Renal cortical epithelial cell (primary cell): ENCODE data around the gene PCCA. TPM values are rescaled to one million over a fixed set of nuclear protein-coding genes. Genes with fewer than 3 reads are reported as not detected.
A peak's percentile ranks its signal among the peaks of the same experiment; 100 is the strongest.

Experiments
- DNase-seq: peaks from one replicate; pipeline ENCODE4 v3.0.0-alpha.2; 2011; ENCODE audit warnings: low read depth
- total RNA-seq: library from RNA; depleted of rRNA; stranded (reverse); fragments of >200 nt; gene quantifications from 2 replicates; pipeline ENCODE4 v1.2.3, GENCODE V29; 2014

Gene PCCA
- total RNA-seq, 1 donor from 2014 or later: 72.8 TPM

DNA sequence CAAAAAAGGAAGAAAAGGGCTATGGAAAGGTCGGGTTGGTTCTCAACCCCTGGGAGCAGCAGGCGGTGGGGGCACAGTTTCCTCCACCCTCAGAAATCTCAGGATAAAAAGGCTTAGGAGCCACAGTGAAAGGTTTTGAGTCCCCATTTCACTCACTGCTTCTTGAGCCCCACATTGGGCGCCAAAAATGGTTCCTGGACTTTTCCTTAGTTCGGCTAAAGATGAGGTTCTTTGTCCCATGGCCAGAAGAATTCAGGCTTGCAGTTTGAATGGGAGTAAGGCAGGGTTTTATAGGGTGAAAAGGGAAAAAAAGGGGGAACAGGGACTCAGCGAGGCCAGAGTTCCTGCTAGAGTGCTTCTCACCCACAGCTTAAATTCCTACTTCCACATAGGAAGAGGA is 320.2 kb downstream of the PCCA start:
- DNase-seq: no peak

DNA sequence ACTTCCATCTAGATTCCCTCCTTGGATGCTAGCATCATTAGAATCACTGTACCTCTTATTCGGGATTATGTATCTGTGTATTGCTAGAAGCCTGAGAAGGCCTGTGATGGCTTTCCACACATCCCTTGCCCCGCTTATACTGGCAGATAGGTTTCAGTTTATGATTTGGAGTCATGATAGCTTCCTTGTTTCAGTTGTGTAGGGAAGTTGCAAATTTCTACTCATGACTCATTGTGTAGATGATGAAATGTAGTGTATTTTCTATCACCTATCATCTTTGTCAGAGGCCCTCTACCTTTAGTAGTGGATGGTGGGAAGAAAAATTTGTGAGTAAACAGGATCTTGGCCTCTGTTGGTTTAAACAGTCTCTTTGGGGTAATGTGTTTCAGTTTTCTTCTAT is 334.5 kb downstream of the PCCA start:
- peak; percentile 67 for DNase-seq

DNA sequence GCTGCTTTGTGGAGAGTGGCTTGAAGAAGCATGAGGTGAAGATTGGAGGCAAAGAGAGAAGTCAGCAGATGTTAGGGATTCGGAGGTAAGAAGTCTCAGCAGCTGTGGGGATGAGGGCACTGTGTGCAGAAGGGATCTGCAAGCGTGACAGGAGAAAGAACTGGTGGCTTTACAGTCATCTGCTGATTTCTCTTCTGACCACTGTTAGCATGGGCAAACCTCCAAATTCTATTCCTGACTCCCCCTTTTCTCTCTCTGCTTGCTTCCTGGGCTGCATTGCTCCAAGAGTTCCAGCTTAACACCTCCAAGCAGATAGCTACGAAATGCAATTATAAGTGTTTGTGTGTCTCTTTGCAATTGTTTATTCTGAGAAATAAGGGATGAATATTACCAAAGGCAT is 340.1 kb downstream of the PCCA start:
- no peak for DNase-seq

DNA sequence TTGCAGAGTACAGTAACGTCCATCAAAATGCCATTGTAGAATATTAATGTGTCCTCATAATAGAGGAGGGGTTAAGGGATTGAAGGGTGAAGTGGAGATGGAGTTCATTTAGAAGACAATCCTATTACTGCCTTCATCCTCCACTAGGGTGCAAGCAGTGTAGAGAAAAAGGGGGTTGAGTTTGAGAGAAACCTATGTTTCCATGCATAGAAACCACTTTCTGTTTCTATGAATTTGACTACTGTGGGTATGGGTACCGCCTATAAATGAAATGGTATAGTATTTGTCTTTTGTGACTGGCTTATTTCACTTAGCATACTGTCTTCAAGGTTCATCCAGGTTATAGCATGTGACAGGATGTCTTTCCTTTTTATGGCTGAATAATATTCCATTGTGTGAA is 343.7 kb downstream of the PCCA start:
- no peak for DNase-seq

DNA sequence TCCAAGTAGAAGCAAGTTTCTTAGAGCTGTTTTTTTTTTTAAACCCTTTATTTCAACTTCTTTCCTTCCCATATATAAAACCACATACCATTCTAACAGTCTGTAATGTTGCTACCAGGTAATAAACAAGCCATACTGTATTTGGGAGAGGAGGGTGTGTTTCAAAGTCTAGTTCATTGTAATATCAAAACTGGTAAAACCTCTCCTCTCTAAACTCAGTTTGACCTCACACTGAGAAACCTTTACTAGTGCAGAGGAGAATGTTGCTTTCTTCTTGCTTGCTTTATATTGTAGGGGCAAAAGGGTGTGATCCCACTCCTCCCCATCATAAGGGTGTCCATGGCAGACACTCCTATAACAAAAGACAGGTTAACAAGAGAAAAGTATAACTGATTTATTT is 344.6 kb downstream of the PCCA start:
- no peak for DNase-seq

DNA sequence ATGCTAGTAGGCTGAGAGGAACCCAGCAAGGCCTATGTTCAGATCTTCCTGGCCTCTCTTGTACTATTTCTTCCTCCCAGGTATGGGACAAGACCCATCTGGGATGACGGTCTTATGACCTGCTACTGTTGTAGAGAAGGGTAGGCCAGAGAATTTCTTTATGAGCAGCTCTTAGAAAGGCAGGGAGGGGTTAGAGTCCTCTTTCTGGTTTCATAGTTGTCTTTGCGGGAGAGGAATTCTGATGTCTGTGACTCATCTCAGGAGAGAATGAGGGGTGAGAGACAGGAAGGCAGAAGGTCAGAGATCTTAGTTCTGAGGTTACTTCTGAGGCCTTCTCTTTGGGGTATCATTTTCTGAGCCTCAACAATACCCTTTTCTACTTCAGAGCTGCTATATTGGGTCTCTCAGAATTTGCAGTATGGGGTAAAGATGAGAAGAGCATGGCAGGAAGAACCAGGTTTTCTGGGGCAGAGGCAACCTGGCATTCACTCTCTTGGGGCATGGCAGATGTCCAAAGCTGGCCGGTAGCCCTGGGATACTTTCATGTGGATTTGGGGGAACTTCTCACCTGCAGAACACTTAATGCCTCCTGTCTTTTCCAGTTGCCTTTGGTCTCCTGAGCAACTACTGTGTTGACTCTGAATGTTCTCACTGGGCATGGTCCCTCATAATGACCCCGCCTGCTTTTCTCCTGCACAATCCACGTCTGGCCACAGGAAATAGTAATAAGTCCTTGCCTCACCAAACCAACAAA is 345.3 kb downstream of the PCCA start:
- DNase-seq: peak; percentile 85

DNA sequence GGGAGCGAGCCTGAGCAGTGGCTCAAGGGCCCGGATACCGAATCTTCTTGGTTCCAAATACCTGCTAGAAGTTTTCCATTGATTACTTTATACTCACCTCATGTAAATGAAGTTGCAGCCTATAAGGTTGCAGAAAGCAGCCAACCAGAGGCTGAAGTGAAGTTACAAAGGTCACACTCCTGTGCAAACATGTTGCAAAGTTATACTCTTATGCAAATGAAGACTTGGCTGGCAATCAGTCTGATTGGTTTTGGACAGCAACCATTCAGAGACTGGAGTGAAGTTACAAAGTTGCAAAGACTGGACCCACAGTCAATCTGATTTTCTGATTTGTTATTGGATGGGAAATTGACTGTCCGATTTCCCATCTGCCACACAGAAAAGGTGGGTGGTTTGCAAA is 347.2 kb downstream of the PCCA start:
- DNase-seq: no peak

DNA sequence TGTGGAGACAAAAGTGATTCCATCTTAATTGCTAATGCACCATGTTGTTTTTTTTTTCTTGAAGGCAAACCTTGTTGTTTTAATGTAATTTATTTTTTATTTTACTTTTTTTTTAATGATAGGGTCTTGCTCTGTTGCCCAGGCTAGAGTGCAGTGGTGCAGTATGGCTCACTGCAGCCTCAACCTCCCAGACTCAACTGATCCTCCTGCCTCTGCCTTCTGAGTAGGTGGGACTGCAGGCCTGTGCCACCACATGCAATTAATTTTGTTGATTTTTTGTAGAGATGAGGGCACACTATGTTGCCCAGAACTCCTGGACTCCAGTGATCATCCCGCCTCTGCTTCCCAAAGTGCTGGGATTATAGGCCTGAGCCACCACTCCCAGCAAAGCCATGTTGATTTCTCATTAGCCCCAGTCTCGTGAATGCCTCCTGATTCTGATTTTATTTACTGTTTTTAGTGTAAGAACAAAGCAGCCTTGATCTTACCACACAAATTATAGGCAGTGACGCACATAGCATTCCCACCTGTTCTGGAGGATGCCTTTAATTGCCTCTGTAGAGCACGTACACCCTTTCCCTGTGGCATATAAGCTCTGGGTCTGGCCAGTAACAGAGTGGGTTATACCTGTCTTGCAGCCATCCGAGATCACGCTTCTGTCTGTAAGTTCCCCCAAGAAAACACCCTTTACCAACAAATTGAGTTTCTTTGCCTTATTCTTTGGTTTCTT is 349.3 kb downstream of the PCCA start:
- peak; percentile 74 for DNase-seq

DNA sequence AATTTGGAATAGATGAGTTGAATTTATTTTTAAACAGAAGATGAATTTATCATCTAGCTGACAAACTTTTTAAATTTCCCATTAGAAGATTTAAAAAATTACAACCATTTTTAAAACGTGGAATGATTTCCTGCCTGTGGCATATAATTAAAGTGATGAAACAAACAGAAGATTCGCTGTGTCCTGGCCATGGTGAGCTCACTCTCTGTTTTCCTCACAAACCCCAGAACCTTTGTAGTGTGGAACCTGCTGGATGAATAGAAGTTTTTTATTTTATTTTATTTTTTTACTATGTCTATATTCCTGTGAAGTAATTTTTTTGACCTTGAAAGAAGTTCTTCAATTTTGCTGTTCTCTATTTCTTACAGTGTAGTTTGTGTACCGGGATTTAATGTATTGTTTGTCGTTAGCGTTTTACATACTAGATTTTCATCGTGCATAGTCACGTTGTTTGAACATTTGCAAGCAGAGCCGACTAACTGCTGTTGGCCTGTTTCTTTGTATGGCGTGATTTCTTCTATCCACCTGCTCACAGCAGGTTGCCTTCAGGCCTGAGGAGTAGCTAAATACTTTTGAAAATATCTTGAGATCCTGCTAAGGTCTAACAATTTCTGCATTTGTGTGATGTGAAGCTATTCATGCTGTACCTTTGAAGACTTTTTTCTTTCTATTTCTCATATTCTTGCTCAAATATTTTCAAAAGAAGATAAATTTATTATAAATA is 350.5 kb downstream of the PCCA start:
- DNase-seq: peak; percentile 20

DNA sequence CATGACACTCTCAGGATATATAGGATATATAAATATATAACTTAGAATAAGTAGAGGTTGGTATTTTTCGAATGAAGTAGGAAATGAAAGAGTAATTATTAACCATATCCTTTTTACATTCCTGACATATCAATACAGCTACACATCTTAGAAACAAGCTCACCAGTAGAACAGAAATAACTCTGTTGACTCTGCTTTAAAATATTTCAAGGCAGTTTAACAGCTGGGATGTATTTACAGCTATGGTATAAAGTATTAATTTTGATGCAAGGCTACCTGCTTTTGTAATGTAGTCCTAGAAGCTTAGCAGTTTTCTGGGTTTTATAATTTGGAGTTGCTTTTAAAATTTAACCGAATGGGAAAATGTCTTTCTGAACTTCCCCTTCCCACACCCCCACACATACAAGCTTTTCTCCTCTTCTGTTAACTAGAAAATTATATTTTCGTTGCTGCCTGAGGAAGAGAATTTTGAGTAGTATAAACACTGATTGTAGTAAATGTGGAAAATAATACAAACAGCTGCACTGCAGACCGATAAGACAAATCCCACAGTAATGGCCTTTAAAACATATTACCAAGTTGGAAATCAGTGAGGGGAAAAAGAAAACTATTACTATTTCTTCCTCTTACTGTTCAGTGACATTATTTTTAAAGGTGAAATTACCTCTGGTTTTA is 352.0 kb downstream of the PCCA start:
- peak; percentile 89 for DNase-seq

DNA sequence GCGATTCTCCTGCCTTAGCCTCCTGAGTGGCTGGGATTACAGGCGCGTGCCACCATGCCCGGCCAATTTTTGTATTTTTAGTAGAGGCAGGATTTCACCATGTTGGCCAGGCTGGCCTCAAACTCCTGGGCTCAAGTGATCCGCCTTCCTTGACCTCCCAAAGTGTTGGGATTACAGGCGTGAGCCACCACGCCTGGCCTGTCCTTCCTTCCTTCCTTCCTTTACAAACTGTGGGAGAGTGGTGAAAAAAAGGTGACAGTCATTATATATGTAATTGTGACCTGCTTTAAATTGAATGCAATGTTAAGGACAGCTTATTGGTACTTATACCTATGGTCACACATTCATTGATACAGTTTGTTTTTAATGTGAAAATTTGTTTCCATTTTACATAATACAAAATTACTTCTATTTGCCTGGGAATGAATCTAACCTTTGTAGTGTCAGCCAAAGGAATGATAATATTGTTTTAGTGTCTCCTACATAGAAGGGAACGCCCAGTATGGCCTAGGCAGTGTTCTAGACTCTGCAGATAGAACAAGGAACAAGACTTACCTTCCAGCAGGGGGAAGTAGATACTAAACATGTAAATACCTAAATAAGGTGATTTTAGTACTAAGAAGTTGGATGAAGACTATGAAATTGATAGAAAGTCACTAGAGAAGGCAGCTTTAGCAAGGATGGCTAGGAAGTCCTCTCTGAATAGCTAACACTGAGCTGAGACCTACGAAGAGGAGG is 353.4 kb downstream of the PCCA start:
- no peak for DNase-seq

DNA sequence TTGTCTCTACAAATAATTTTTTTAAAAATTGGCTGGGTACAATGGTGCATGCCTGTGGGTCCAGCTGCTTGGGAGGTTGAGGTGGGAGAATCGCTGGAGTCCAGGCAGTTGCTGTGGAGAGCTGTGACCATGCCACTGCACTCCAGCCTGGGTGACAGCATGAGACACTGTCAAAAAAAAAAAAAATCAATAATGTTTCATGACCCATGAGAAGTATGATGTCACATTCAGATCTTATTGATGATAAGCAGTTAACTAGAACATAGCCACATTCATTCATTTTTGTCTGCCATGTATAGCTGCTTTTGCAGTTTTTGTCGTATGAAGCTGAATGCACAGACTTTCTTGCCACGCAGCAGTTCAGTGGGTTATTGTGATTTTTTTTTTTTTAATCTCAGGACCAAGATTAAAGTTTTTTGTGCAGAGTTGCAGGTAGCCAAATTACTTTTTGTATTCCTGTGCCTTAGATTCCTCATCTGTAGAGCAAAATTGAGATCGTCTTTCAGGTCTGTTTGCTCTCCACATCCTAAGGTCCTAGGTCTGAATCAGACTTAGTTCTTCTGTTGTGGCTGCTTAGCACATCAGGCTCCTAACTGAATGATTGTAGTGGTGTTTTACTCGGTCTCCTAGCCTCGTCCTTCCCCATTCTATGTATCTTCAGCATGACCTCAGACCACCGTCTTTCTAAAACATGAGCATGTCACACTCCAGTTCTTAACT is 354.5 kb downstream of the PCCA start:
- DNase-seq: no peak

DNA sequence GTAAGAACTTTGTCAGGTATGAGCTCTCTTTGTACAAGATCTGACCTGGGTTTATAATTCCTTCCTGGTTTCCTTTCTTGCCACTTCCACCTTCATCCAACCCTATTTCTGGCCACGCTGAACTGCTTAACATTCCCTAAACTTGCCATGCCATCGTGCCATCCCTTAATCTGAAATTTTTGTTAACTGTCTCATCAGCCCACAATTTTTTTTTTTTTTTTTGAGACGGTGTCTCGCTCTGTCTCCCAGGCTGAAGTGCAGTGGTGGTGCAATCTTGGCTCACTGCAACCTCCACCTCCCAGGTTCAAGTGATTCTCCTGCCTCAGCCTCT is 355.1 kb downstream of the PCCA start:
- DNase-seq: peak; percentile 41

DNA sequence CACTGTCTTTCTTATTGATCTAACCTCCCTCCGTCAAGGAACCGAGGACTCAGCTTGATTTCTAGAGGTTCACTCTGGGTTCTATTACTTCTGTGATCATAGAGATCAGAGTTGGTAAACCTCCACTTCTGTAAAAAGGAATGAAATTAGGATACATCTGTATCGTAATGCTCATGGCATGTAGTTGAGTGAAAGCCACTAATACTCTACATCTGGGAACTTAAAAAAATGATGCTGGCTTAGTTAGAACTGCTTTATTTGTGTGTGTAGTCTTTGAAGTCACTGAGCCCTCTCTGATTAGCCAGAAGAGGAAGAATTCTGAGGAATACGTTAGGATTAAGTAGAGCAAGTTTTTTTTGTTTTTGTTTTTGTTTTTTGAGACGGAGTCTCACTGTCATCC is 358.9 kb downstream of the PCCA start:
- DNase-seq: no peak

DNA sequence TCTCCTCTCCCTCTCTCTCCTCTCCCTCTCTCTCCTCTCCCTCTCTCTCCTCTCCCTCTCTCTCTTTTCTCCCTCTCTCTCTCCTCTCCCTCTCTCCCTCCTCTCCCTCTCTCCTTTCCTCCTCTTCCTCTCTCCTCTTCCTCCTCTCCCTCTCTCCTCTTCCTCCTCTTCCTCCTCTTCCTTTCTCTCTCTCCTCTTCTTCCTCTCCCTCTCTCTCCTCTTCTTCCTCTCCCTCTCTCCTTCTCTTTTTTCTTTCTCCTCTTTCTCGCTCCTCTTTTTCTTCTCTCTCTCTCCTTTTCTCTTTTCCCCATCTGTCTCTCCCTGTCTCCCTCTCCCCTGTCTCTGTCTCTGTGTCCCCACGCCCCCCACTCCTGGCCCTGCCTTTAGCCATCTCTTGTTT is 363.0 kb downstream of the PCCA start:
- no peak for DNase-seq

DNA sequence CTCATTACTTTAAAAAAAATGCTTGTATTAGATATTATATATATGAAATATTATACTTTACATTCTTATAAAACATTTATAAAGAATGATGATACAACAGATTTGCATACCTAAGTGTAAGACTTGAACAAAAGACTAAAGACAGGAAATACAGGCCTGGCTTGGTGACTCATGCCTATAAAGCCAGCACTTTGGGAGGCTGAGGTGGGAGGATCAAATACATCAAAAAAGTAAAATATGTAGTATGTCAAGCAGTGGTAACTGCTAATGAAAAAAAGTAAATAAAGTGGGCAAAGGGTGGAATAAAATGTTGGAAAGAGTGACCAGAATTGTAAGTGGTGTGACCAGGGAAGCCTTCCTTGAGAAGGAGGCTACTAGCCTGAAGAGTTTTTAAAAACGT is 366.0 kb downstream of the PCCA start:
- peak; percentile 26 for DNase-seq

DNA sequence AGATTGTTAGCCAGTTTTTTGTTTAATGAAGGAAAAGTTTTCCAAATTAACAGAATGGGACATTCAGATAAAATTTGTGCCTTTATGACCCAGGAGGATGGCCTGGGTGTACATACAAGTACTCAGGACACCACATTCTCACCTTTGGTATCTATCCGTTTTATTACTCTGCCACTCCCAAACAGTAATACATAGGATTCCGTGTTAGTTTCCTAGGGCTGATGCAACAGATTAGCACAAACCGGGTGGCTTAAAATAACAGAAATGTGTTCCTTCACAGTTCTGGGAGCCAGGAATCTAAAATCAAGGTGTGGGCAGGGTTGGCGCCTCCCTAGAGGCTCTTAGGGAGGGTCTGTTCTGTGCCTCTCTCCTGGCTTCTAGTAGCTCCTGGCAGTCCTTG is 369.8 kb downstream of the PCCA start:
- DNase-seq: no peak

DNA sequence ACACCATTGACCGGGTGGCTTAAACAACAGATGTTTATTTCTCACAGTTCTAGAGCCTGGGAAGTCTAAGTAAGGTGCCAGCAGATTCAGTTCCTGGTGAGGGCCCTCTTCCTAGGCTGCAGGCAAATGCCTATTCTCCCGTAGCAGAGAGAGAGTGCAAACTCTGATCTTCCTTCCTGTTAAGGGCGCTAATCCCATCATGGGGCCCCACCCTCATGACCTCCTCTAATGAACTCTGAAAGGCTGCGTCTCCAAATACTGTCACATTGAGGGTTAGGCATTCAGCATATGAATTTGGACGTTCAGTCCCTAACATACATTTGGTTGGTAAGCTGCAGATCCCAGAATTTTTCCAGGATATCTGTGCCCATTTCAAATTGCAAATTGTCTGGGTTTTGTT is 370.9 kb downstream of the PCCA start:
- DNase-seq: no peak

DNA sequence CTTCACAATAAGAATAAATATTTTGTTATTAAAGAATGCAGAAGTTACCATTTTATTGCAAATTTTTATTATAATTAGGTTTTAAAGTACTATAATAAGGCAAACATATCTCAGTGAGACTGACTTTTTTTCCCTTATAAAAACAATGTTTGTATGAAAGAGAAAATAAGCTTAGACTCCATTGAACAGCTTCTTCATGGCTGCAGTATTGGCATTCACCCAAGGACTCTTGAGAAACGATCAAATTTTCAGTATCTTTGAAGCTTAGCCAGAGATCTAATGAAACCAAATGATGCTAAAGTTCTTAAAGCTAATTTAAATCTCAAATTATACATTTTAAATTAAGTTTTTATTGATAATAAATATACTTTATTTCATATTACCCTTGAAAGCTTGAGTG is 371.4 kb downstream of the PCCA start:
- no peak for DNase-seq

DNA sequence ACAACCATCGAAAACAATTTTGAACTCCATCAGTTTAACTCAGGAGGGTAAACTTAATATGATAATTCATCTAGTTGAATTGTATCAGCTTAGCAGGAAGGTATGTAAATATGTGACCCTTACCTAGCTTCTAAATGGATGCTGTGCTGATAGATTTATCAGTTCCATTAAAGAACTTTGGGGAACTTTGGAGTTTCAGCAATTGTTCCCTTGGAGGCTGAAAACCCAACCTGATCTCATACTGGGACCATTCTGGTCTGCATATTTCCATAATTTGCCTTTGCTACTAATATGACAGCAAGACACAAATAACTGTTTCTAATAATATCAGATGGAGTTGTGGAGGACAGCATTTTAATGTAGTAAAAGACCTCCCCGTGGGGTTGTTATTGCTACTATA is 371.9 kb downstream of the PCCA start:
- DNase-seq: no peak
